Fibroblast of lung (primary cell): Measurements from ENCODE around the gene RRBP1. TPM values are rescaled to one million over a fixed set of nuclear protein-coding genes. Genes with fewer than 3 reads are reported as not detected.

Experiments used
- DNase-seq, 2 donors: peaks; one replicate each; pipeline versions ENCODE4 v3.0.0 to v3.0.0-alpha.2; 2010; ENCODE audit warnings: low read depth in 2 of 2
- H2AFZ ChIP-seq: 2 replicates; pipeline ENCODE4 v1.5.1; 2012; ENCODE audit warnings: low read length, control low read depth, inconsistent platforms
- H3K27ac ChIP-seq: 2 replicates; pipeline ENCODE4 v1.5.1; 2011; ENCODE audit warnings: low read length, control low read depth; ENCODE audit not compliant: insufficient read depth
- H3K27me3 ChIP-seq: 2 replicates; pipeline ENCODE4 v1.5.1; 2011; ENCODE audit warnings: mild to moderate bottlenecking, low read length; ENCODE audit not compliant: control insufficient read depth, insufficient read depth
- H3K36me3 ChIP-seq: 2 replicates; pipeline ENCODE4 v1.5.1; 2011; ENCODE audit warnings: low read length; ENCODE audit not compliant: control insufficient read depth, insufficient read depth
- H3K4me1 ChIP-seq: 2 replicates; pipeline ENCODE4 v1.5.1; 2011; ENCODE audit warnings: low read length; ENCODE audit not compliant: control insufficient read depth, insufficient read depth; ENCODE audit errors: extremely low read depth
- H3K4me2 ChIP-seq: 2 replicates; pipeline ENCODE4 v1.5.1; 2011; ENCODE audit warnings: low read length, control low read depth; ENCODE audit not compliant: insufficient read depth; ENCODE audit errors: extremely low read depth
- H3K4me3 ChIP-seq, 4 experiments: fragments of 200-600 bp in 1 of 4; sonication (generic) in 1 of 4; replicated peaks in 1 of 4; 2 replicates each; pipeline ENCODE4 v1.5.1; 2011 to 2016; ENCODE audit warnings: low read length in 4 of 4, low read depth in 3 of 4, mild to moderate bottlenecking in 3 of 4, control low read depth in 2 of 4, inconsistent platforms in 1 of 4, mixed read lengths in 1 of 4; ENCODE audit not compliant: insufficient read depth in 1 of 4; ENCODE audit errors: control extremely low read depth in 1 of 4
- H3K79me2 ChIP-seq: 2 replicates; pipeline ENCODE4 v1.5.1; 2012; ENCODE audit warnings: mild to moderate bottlenecking, low read length, inconsistent platforms; ENCODE audit not compliant: control insufficient read depth, insufficient read depth
- H3K9ac ChIP-seq: 2 replicates; pipeline ENCODE4 v1.5.1; 2011; ENCODE audit warnings: mild to moderate bottlenecking, low read length, control low read depth; ENCODE audit not compliant: insufficient read depth
- H3K9me3 ChIP-seq: 2 replicates; pipeline ENCODE4 v1.5.1; 2012; ENCODE audit warnings: low read depth, low read length; ENCODE audit not compliant: control insufficient read depth, insufficient read depth
- H4K20me1 ChIP-seq: 2 replicates; pipeline ENCODE4 v1.5.1; 2011; ENCODE audit warnings: low read length; ENCODE audit not compliant: control insufficient read depth, insufficient read depth; ENCODE audit errors: extremely low read depth
- CTCF ChIP-seq, 2 donors: IDR thresholded peaks in 1 of 2; conservative IDR thresholded peaks in 1 of 2; 1 replicate in 1 of 2; 2 replicates in 1 of 2; pipeline ENCODE4 v1.5.1; 2011 to 2012; ENCODE audit warnings: low read length in 2 of 2, control low read depth in 1 of 2, inconsistent platforms in 1 of 2, low read depth in 1 of 2, mild to moderate bottlenecking in 1 of 2
- EZH2 ChIP-seq: IDR thresholded peaks from 2 replicates; pipeline ENCODE4 v1.5.1; 2012; ENCODE audit warnings: low read length, control low read depth, mild to moderate bottlenecking; ENCODE audit errors: missing control alignments
- polyA minus RNA-seq: library from RNA; depleted of rRNA, polyadenylated mRNA; stranded (reverse); fragments of >200 nt; gene quantifications from 2 replicates; pipeline ENCODE4 v1.2.3, GENCODE V29; 2011; ENCODE audit warnings: low replicate concordance
- polyA plus RNA-seq, 2 donors: library from polyadenylated mRNA; depleted of rRNA in 1 of 2; stranded (reverse) in 1 of 2; unstranded in 1 of 2; fragments of >200 nt; gene quantifications; 2 replicates each; pipeline ENCODE4 v1.2.1, GENCODE V29; 2011 to 2012; ENCODE audit warnings: missing spikeins in 1 of 2
- total RNA-seq: library from RNA; depleted of rRNA; stranded (reverse); fragments of >200 nt; gene quantifications from 2 replicates; pipeline ENCODE4 v1.2.1, GENCODE V29; 2014

RRBP1 gene
- total RNA-seq = 143 and 233 TPM in 2 replicates
- polyA plus RNA-seq = 169 and 191 TPM in 2 replicates
- polyA plus RNA-seq (2012) = 307 and 325 TPM in 2 replicates
- polyA minus RNA-seq = 161 and 174 TPM in 2 replicates

- Histone ChIP-seq H3K4me1 (peaks cover 7% of the 10 kb centered on the region), H3K9me3 (no peaks in the 10 kb centered on the region), H3K27ac (peak within 1 kb of the TSS; percentile 94), H3K27me3 (peaks cover 19% of the 10 kb centered on the region), H3K4me2 (peak within 1 kb of the TSS; percentile 17), H3K79me2 (peaks cover 38% of the 10 kb centered on the region), H3K9ac (peak within 1 kb of the TSS; percentile 96), H2AFZ (no peak within 1 kb of the TSS), H4K20me1 (peaks cover 2% of the 10 kb centered on the region), H3K36me3 (peaks cover 5% of the 10 kb centered on the region), H3K4me3 (peak within 1 kb of the TSS; percentile 53 to 92 (median 71))
- TF ChIP-seq EZH2 (no peak), CTCF (conservative IDR thresholded peaks at IDR 0.05 in 1 of 2, IDR thresholded peaks at IDR 0.05 in 1 of 2; ENCODE audit: low read depth in 1 of 2, low read length in 2 of 2) (peak; percentile 55 to 71)
- DNase-seq = peak; percentile 97
These were observed at the start of gene RRBP1 for GRCh38 chr20:17682103-17682888. TSS of gene RRBP1 (minus strand) at chr20:17682242. CDS start at chr20:17660507, 21,735 bp downstream.

GRCh38 chr20:17731233-17731632 is 49.2 kb upstream of the RRBP1 start:
- Histone ChIP-seq H3K4me1 (no peaks in the 10 kb centered on the region), H3K4me3 (no peak overlapping the region), H3K9ac (no peak overlapping the region), H3K9me3 (no peaks in the 10 kb centered on the region), H3K4me2 (no peak overlapping the region), H4K20me1 (no peaks in the 10 kb centered on the region), H3K27ac (no peak overlapping the region), H3K27me3 (no peaks in the 10 kb centered on the region), H3K79me2 (no peaks in the 10 kb centered on the region), H3K36me3 (no peaks in the 10 kb centered on the region), H2AFZ (no peak overlapping the region)
- no peak for DNase-seq
- no peak for TF ChIP-seq EZH2
- no peak for TF ChIP-seq CTCF (conservative IDR thresholded peaks at IDR 0.05 in 1 of 2, IDR thresholded peaks at IDR 0.05 in 1 of 2; ENCODE audit: low read depth in 1 of 2, low read length in 2 of 2)

- Histone ChIP-seq H3K27me3 (no peaks in the 10 kb centered on the region), H3K36me3 (no peaks in the 10 kb centered on the region), H3K9me3 (no peaks in the 10 kb centered on the region), H3K4me3 (no peak overlapping the region), H3K79me2 (no peaks in the 10 kb centered on the region), H3K4me2 (no peak overlapping the region), H3K27ac (no peak overlapping the region), H3K4me1 (no peaks in the 10 kb centered on the region), H4K20me1 (no peaks in the 10 kb centered on the region), H3K9ac (no peak overlapping the region), H2AFZ (no peak overlapping the region)
- TF ChIP-seq EZH2 (no peak), CTCF (conservative IDR thresholded peaks at IDR 0.05 in 1 of 2, IDR thresholded peaks at IDR 0.05 in 1 of 2; ENCODE audit: low read depth in 1 of 2, low read length in 2 of 2) (no peak)
- no peak for DNase-seq
These were observed 48.0 kb upstream of the RRBP1 start for GRCh38 chr20:17730071-17730470.
